Neural cell (in vitro differentiated cells): Measurements from ENCODE around the gene IL36A. TPM values are rescaled to one million over a fixed set of nuclear protein-coding genes. Genes with fewer than 3 reads are reported as not detected.

Source experiments
- H2AFZ ChIP-seq: fragments of 200-600, 300-800 bp; sonication (generic), shearing (Covaris generic); 2 replicates; pipeline ENCODE4 v1.6.0; 2014; ENCODE audit warnings: low read depth, mild to moderate bottlenecking, antibody characterized with exemption, low read length, moderate library complexity
- H3F3A ChIP-seq: fragments of 200-600 bp; shearing (Covaris generic); 2 replicates; pipeline ENCODE4 v1.6.1; 2016; ENCODE audit warnings: mild to moderate bottlenecking, moderate library complexity, mixed read lengths, antibody characterized with exemption, low read length; ENCODE audit not compliant: insufficient read depth, poor library complexity, severe bottlenecking
- H3K27ac ChIP-seq: fragments of 200-600, 300-800 bp; sonication (generic), shearing (Covaris generic); 2 replicates; pipeline ENCODE4 v1.5.1; 2014; ENCODE audit warnings: mild to moderate bottlenecking, low read length, moderate library complexity
- H3K27me3 ChIP-seq: fragments of 300-800, 200-600 bp; sonication (generic), shearing (Covaris generic); 2 replicates; pipeline ENCODE4 v1.6.0; 2014; ENCODE audit warnings: mild to moderate bottlenecking, low read depth, low read length, moderate library complexity; ENCODE audit not compliant: insufficient read depth
- H3K36me3 ChIP-seq: fragments of 300-800, 200-600 bp; sonication (generic), shearing (Covaris generic); 2 replicates; pipeline ENCODE4 v1.5.1; 2014; ENCODE audit warnings: mild to moderate bottlenecking, antibody characterized with exemption, low read length, moderate library complexity; ENCODE audit not compliant: insufficient read depth
- H3K4me2 ChIP-seq: fragments of 300-800, 200-600 bp; sonication (generic), shearing (Covaris generic); 2 replicates; pipeline ENCODE4 v1.6.0; 2014; ENCODE audit warnings: mild to moderate bottlenecking, low read length
- H3K4me3 ChIP-seq: fragments of 300-800, 200-600 bp; sonication (generic), shearing (Covaris generic); 2 replicates; pipeline ENCODE4 v1.5.1; 2014; ENCODE audit warnings: mild to moderate bottlenecking, low read length, moderate library complexity
- H3K79me2 ChIP-seq: fragments of 200-600 bp; shearing (Covaris generic); replicated peaks from 2 replicates; pipeline ENCODE4 v1.6.0; 2014; ENCODE audit warnings: mild to moderate bottlenecking, low read length, moderate library complexity; ENCODE audit not compliant: insufficient read depth
- H3K9ac ChIP-seq: fragments of 300-800, 200-600 bp; sonication (generic), shearing (Covaris generic); 2 replicates; pipeline ENCODE4 v1.6.1; 2016; ENCODE audit warnings: mild to moderate bottlenecking, low read length, mixed read lengths
- H3K9me2 ChIP-seq: fragments of 200-600 bp; shearing (Covaris generic); 2 replicates; pipeline ENCODE4 v1.6.1; 2016; ENCODE audit warnings: mild to moderate bottlenecking, low read length, mixed read lengths; ENCODE audit not compliant: insufficient read depth
- H3K9me3 ChIP-seq: fragments of 200-600, 300-800 bp; sonication (generic), shearing (Covaris generic); 2 replicates; pipeline ENCODE4 v1.6.1; 2016; ENCODE audit warnings: mild to moderate bottlenecking, mixed run types, low read length, moderate library complexity, mixed read lengths
- H4K20me1 ChIP-seq: fragments of 200-600 bp; shearing (Covaris generic); 2 replicates; pipeline ENCODE4 v1.6.1; 2016; ENCODE audit warnings: mild to moderate bottlenecking, mixed run types; ENCODE audit not compliant: insufficient read depth
- EP300 ChIP-seq: fragments of 450-650 bp; conservative IDR thresholded peaks from 2 replicates; pipeline ENCODE4 v1.6.1; 2014; ENCODE audit warnings: antibody characterized with exemption, mild to moderate bottlenecking, moderate library complexity; ENCODE audit not compliant: poor library complexity, severe bottlenecking
- EZH2 ChIP-seq: fragments of 200-600, 300-800 bp; shearing (Covaris generic), sonication (generic); IDR thresholded peaks from 2 replicates; pipeline ENCODE4 v1.6.1; 2014; ENCODE audit warnings: antibody characterized with exemption, low read length, borderline replicate concordance, mild to moderate bottlenecking; ENCODE audit not compliant: insufficient read depth, poor library complexity, severe bottlenecking
- MXI1 ChIP-seq: fragments of 450-650 bp; conservative IDR thresholded peaks from 2 replicates; pipeline ENCODE4 v1.6.1; 2014; ENCODE audit warnings: antibody characterized with exemption, mild to moderate bottlenecking; ENCODE audit not compliant: poor library complexity, severe bottlenecking
- POLR2AphosphoS5 ChIP-seq: IDR thresholded peaks from 2 replicates; pipeline ENCODE4 v1.6.1; 2012
- RAD21 ChIP-seq: fragments of 450-650 bp; conservative IDR thresholded peaks from 2 replicates; pipeline ENCODE4 v1.6.1; 2014; ENCODE audit warnings: antibody characterized with exemption, mild to moderate bottlenecking, moderate library complexity
- SMC3 ChIP-seq: fragments of 450-650 bp; conservative IDR thresholded peaks from 2 replicates; pipeline ENCODE4 v1.6.1; 2014; ENCODE audit warnings: antibody characterized with exemption, mild to moderate bottlenecking, moderate library complexity; ENCODE audit not compliant: poor library complexity
- TAF1 ChIP-seq: IDR thresholded peaks from 2 replicates; pipeline ENCODE4 v1.6.1; 2012; ENCODE audit warnings: low read depth
- polyA plus RNA-seq: library from polyadenylated mRNA; depleted of rRNA; stranded (reverse); fragments of >200 nt; gene quantifications from 2 replicates; pipeline ENCODE4 v1.2.3, GENCODE V29; 2014
- TF ChIP-seq, protein P1 (sequence below): fragments of 450-650 bp; IDR thresholded peaks from 2 replicates; pipeline ENCODE4 v1.5.1; 2014; ENCODE audit warnings: antibody characterized with exemption, mild to moderate bottlenecking, moderate library complexity; ENCODE audit not compliant: poor library complexity, severe bottlenecking
- TF ChIP-seq, protein P2 (sequence below): IDR thresholded peaks from 2 replicates; pipeline ENCODE4 v1.6.1; 2012; ENCODE audit warnings: borderline replicate concordance

IL36A gene
- polyA plus RNA-seq, 1 donor from 2014 or later: not detected

DNA sequence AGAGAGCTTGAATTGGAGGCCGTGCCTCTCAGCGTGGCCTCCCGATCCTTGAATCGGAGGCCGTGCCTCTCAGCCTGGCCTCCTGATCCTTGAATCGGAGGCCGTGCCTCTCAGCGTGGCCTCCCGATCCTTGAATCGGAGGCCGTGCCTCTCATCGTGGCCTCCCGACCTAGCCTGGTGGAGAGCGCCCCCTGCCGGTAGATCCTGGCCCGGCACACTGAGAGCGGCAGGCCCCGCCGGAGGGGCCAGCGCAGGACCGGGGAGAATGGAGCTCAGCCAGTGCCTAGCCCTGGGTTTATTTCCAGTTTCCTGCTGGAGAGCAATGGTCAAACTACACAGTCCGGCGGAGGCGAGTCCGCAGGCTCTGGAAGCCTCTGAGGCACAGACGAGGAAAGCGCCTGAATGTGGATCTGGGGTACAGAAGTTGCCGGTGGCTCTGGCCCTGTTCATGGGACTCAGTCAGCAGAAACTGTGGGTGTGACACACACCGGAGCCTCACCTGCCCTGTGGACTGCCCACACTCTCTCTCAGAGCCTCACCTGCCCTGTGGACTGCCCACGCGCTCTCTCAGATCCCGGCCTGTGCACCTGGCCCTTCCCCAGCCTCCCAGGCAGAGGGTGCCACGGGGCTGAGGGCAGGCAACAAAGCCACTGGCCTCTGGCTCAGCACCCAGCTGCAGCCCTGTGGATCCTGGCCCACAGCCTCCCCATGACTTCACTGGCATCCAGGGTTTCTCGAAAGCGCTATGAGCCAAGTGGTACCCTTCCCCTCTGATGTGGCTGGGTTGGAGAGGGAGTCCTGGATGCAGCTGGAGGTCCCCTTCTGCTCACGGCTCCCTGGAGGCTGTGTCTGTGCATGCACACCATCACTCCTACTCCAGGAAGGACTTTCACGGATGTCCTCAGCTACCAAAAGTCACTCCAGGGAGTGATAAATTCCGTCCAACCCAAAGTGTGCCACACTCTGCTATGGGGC is 45.9 kb downstream of the IL36A start:
- TF ChIP-seq RAD21 (no peak), MXI1 (no peak), POLR2AphosphoS5 (no peak), SMC3 (no peak), TAF1 (no peak)
- TF ChIP-seq, protein P1, sequence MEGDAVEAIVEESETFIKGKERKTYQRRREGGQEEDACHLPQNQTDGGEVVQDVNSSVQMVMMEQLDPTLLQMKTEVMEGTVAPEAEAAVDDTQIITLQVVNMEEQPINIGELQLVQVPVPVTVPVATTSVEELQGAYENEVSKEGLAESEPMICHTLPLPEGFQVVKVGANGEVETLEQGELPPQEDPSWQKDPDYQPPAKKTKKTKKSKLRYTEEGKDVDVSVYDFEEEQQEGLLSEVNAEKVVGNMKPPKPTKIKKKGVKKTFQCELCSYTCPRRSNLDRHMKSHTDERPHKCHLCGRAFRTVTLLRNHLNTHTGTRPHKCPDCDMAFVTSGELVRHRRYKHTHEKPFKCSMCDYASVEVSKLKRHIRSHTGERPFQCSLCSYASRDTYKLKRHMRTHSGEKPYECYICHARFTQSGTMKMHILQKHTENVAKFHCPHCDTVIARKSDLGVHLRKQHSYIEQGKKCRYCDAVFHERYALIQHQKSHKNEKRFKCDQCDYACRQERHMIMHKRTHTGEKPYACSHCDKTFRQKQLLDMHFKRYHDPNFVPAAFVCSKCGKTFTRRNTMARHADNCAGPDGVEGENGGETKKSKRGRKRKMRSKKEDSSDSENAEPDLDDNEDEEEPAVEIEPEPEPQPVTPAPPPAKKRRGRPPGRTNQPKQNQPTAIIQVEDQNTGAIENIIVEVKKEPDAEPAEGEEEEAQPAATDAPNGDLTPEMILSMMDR: no peak
- TF ChIP-seq, protein P2, sequence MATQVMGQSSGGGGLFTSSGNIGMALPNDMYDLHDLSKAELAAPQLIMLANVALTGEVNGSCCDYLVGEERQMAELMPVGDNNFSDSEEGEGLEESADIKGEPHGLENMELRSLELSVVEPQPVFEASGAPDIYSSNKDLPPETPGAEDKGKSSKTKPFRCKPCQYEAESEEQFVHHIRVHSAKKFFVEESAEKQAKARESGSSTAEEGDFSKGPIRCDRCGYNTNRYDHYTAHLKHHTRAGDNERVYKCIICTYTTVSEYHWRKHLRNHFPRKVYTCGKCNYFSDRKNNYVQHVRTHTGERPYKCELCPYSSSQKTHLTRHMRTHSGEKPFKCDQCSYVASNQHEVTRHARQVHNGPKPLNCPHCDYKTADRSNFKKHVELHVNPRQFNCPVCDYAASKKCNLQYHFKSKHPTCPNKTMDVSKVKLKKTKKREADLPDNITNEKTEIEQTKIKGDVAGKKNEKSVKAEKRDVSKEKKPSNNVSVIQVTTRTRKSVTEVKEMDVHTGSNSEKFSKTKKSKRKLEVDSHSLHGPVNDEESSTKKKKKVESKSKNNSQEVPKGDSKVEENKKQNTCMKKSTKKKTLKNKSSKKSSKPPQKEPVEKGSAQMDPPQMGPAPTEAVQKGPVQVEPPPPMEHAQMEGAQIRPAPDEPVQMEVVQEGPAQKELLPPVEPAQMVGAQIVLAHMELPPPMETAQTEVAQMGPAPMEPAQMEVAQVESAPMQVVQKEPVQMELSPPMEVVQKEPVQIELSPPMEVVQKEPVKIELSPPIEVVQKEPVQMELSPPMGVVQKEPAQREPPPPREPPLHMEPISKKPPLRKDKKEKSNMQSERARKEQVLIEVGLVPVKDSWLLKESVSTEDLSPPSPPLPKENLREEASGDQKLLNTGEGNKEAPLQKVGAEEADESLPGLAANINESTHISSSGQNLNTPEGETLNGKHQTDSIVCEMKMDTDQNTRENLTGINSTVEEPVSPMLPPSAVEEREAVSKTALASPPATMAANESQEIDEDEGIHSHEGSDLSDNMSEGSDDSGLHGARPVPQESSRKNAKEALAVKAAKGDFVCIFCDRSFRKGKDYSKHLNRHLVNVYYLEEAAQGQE: no peak
- H3K9ac ChIP-seq: no peak overlapping the region
- H3K27me3 ChIP-seq: no peaks in the 10 kb centered on the region
- no peaks in the 10 kb centered on the region for H4K20me1 ChIP-seq
- no peaks in the 10 kb centered on the region for H3K9me2 ChIP-seq
- no peak overlapping the region for H3K27ac ChIP-seq
- H3K79me2 ChIP-seq: no peaks in the 10 kb centered on the region
- no peaks in the 10 kb centered on the region for H3F3A ChIP-seq
- no peak overlapping the region for H2AFZ ChIP-seq
- H3K36me3 ChIP-seq: no peaks in the 10 kb centered on the region
- H3K9me3 ChIP-seq: peaks cover 5% of the 10 kb centered on the region
- no peak overlapping the region for H3K4me2 ChIP-seq
- no peak overlapping the region for H3K4me3 ChIP-seq

DNA sequence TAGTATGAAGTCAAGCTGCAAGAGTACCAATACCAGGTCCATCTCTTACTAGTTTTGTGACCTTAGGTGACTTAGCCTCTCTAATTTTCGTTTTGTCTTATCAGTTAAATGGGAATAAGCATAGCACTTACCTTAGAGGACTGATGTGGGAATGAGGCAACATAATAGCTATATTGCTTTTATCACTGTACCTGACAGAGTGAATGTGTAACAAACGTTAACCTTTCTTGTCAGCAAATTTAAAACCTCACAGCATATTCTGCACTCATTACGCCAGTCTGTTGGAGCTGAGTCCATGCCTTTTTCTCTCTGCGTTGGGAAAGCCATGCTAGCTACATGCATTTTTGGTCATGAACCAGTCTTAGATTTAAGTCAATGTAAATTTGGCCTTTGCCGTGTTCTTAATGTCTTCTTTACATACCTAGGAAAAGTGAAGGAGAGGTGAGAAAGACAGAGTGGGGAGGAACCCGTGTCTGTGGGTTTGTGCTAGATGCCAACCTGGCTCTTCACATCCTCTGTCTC is 47.2 kb downstream of the IL36A start, which contains the start of gene IL36B:
IL36B (minus strand) TSS at position 472 of the 522 bp plus-strand sequence.
- H3K27ac ChIP-seq: no peak within 1 kb of the TSS
- peaks cover 5% of the 10 kb centered on the region for H3K9me3 ChIP-seq
- no peaks in the 10 kb centered on the region for H3K9me2 ChIP-seq
- H3K36me3 ChIP-seq: no peaks in the 10 kb centered on the region
- no peak within 1 kb of the TSS for H3K4me3 ChIP-seq
- no peaks in the 10 kb centered on the region for H4K20me1 ChIP-seq
- H2AFZ ChIP-seq: no peak within 1 kb of the TSS
- no peak within 1 kb of the TSS for H3K9ac ChIP-seq
- no peak within 1 kb of the TSS for H3K4me2 ChIP-seq
- no peaks in the 10 kb centered on the region for H3K27me3 ChIP-seq
- no peaks in the 10 kb centered on the region for H3K79me2 ChIP-seq
- no peaks in the 10 kb centered on the region for H3F3A ChIP-seq
- no peak for TF ChIP-seq TAF1
- no peak for TF ChIP-seq EZH2
- TF ChIP-seq SMC3: no peak
- TF ChIP-seq RAD21: no peak
- no peak for TF ChIP-seq MXI1
- TF ChIP-seq, protein P1: no peak
- no peak for TF ChIP-seq EP300
- TF ChIP-seq, protein P2: no peak
- TF ChIP-seq POLR2AphosphoS5: no peak
